HG02763 (cell line): ENCODE data around the gene ZNF618.

Experiments
- ATAC-seq: cut with Tn5 transposase; IDR thresholded peaks from one replicate; pipeline ENCODE4 v1.9.1; 2021; ENCODE audit warnings: mild to moderate bottlenecking, moderate library complexity; ENCODE audit not compliant: unreplicated experiment

Gene ZNF618

GRCh38 chr9:114014044-114014443 is 137.9 kb downstream of the ZNF618 start:
- no peak for ATAC-seq

- no peak for ATAC-seq
Measured at GRCh38 chr9:114015607-114016006, 139.5 kb downstream of the ZNF618 start.

DNA sequence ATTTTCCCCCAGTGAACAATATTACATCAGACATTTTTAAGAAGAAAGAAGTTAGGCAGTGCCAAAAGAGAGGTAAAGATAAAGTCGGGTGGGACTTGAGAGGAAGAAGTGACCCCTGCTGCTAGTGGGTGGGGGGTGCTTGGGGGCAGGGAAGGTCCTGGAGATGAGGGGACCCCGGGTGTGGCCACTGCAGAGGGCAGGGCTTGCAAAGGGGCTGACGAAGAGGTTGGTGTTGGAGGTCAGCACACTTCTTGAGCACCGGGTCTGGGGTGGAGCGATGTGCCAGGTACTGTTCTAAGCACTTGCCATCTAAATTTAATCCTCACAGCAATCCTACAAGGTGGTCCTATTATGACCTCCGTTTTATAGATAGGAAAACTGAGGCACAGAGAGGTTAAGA is 140.0 kb downstream of the ZNF618 start:
- no peak for ATAC-seq

- ATAC-seq = no peak
Measured at GRCh38 chr9:114016629-114017423, 140.7 kb downstream of the ZNF618 start.

DNA sequence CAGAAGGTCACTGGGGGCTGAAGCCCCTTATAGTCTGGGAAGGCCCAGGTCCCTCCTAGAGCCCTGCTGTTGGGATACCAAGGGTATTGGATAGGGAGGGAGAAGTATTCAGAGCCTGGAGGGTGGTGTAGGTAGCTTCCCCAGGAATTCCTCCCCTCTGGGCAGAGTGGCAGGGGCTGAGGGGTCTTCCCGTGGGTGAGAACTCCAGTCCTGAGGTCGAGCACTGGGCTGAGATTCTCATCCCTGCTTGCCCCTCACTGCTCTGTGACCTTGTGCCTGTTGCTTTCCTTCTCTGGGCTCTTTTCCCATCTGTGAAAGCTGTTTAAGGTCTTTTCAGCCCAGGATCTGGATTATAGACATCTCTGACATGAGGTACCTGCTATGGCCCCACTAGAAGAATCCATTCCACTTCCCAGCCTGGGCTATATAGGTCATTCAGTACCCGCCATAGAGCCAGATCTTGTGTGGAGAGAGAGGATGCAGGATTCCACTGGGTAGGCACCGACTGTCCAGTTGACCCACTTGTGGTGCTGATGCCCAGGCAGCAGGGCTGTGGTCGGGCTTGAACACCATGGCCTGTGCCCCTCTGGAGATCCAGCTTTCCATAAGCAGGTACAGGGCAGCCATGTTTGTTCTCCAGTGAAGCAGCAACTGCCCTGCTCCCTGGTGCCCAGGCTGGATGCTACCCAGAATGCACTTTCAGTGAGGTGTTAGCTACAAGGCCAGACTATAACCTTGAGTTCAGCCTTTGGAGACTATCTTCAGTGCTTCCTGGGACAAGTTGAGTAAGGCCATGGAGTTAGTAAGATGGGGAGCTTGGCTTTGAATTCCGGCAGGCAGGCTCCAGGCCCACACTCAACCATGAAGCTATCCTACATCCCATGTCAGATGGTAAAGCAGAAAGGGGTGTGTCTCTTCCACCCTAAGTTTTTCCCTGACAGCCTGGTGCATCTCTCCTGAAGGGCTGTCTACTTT is 141.9 kb downstream of the ZNF618 start:
- no peak for ATAC-seq

DNA sequence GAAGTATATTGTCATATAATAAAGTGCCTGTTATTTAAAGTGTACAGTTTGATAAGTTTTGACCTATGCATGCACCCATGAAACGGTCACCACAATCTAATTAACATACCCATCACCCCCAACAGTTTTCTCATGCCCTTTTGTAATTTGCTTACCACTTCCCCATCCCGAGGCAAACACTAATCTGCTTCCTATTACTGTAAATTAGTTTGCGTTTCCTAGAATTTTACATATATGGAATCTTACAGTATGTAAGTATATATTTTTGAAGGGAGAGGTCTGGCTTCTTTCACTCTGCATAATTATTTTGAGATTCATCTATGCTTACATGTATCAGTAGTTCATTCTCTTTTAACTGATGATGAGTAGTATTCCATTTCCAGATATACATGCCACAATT is 145.5 kb downstream of the ZNF618 start:
- ATAC-seq = no peak

DNA sequence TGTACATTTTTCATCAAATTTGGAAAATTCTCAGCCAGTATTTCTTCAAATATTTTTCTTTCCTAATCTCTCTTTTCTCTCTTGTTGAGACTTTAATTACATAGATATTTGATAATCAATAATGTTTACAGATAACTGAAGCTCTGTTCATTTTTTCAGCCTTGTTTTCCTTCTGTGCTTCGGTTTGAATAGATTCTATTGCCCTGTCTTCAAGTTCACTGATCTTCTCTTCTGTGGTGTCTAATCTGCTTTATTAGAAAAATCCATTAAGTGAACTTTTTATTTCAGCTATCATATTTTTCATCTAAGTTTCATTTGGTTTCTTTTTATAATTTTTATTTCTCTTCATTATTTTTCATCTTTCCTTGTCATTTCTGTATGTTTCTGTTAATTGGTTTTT is 147.9 kb downstream of the ZNF618 start:
- no peak for ATAC-seq

DNA sequence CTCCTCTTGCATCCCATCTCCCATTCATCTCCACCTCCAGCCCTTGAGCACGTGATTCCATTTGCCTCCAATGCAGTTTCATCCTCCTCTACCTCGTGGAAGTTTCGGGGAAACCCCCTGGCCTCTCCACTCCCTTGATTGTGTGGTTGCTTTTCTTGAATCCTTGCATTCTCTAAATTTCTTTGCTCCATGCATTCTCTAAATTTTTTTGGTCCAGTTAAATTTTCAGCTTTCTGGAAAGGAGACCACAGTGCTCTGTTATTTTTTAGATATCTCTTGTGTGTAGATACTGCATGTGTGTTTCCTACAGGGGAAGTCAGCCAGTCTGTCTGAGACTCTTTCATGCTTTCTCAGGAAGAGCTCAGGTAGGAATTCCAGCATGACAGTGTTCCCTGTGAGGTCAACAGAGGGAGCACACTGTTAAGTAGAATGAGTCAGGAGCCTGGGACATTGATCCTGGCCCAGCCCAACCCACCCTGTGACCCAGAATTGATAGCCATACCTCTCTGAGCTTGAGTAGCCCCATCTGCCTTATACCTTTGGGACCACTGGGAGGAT is 149.2 kb downstream of the ZNF618 start:
- ATAC-seq = no peak

DNA sequence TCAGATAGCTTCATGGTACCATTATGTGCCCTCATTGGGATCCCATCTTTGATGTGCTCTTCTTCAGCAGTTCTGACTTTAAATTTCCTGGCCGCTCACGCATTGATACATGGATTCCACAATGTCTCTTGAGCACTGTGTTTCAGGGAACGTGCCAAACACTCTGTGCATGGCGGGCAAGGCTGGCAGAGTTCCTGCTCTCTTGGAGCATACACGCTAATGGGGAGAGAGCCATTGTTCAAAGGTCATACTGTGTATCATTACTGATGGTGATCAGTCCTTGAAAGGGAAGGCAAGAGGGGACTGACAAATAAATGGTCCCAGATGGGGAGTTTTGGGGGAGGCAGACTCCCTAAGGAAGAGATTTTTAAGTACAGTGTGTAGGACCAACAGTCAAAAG is 149.7 kb downstream of the ZNF618 start:
- ATAC-seq = no peak

- ATAC-seq = no peak
Measured at GRCh38 chr9:114026335-114026734, 150.2 kb downstream of the ZNF618 start.

- ATAC-seq = no peak
Measured at GRCh38 chr9:114027159-114027862, 151.2 kb downstream of the ZNF618 start.

DNA sequence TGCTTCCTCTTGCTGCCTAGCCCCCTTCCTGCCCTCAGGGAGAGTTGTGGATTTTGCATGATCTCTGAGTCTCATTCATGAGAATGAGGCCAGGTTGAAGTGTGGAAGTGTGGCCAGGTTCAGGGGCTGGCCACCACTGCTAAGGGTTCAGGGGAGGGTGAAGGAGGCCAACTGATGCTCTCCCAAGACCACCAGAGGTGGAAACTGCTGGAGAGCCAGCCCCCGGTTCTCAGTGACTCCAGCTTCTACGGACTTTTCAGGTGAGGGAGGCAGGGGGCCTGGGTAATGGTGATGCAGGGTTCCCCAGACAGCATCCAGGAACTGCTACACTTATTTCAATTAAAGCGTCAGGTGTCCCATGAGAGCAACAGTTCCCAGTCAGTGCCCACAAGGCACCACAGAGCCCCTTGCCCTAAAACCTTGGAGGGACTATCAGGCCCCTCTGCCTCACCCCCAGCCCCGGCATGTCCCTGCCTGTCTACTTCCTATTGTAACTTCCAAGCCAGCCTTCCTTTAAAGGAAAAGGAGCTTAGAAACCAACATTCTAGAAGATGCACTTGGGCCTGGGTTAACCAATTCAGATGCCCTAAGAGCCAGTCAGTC is 151.9 kb downstream of the ZNF618 start:
- no peak for ATAC-seq

DNA sequence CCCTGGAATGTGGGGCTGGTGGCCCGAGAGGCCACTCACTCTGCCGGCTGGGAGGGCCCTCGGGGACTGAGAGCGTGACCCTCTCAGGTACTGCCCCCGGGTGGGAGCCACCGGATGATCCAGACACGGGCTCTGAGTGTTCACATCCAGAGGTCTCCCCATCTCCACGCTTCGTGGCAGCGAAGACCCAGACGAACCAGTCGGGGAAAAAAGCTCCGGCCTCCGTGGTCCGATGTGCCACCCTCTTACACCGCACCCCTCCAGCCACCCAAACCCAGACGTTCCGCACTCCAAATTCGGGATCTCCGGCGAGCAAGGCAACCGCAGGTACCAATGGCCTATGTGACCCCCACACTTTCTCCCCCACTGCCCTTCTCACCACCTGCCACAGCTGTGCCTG is 152.5 kb downstream of the ZNF618 start:
- no peak for ATAC-seq

DNA sequence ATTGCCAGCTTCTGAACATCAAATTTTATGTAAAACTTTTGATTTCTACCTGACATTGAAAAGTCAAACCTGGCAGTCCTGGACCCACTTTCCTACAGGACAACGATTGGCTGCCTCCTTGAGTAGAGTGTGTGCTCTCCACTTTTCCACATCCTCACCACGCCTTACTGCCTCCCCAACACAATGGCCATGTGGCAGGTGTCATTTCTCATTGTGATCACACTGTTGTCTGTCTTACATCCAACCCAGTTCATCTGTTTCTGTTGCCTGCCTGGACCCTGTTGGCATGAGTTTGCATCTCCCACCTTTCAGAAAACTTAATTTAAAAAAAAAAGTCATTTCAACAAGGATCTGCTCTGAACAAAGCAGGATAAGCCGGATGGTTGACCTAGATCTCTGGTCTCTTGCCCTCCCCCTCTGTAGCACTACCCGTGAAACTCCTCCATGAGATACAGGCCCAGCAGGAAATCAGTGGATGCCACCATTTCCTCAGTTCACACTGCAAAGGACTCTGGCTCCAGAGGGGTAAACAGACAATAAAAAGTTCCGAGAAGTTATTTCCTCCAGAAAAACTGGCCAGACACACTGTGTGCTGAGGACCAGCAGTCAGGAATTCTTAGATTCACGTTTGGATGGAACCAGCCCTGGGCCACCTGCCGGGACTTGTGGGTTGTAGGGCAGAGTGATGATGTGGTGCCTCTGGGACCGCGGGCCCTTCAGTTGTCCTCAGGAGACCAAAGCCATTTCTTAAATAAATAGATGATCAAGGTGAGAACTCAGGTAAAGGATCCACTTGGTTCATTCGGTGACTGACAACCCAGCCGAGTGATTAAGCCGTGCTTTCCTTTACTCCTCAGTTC is 153.4 kb downstream of the ZNF618 start:
- ATAC-seq = no peak

DNA sequence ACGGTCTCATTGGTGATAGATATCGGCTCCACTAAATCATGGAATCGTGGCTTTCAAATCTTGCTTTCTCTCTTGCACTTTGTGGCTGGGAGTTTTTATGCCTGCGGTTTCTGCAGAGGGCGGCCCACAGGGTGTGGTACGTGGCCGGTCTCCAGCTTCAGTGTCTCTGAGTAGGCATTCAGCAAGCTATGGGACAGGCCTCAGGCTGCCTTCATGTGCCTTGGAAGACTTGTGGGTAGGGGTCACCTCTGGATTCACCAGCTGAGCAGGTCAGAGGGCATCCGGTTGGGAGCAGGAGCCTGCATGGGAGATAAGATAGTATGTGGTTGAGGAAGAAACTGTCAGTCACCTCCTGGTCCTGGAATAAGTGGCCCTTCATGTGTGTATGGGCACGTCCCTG is 154.3 kb downstream of the ZNF618 start:
- no peak for ATAC-seq

DNA sequence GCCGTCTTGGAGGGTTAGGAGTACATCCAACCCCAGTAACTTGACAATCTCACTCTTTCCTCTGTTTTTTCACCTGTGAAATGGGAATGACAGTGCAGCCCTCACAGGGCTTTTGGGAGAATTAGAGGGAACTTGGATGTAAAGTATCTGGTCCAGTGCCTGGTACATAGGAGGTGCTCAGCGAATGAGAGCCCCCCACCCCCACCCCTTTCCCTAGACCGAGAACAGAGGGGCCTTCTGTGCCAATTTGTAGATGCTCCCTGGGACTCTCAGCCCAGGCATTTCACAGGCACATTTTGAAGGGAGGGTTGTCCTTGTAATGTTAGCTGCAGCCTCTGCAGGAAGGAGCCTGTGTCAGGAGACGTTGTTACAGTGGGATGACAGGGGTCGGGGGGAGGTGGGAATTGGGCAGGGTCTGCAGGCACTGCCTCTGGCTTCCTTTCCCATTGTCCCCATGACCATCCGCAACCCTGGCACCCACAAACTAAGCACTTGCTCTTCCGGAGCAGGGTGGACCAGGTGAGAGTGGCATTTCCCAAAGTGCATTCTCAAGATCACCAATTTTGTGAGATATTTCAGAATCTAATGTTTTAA is 155.0 kb downstream of the ZNF618 start:
- no peak for ATAC-seq

- no peak for ATAC-seq
Measured at GRCh38 chr9:114031948-114032840, 156.1 kb downstream of the ZNF618 start.

DNA sequence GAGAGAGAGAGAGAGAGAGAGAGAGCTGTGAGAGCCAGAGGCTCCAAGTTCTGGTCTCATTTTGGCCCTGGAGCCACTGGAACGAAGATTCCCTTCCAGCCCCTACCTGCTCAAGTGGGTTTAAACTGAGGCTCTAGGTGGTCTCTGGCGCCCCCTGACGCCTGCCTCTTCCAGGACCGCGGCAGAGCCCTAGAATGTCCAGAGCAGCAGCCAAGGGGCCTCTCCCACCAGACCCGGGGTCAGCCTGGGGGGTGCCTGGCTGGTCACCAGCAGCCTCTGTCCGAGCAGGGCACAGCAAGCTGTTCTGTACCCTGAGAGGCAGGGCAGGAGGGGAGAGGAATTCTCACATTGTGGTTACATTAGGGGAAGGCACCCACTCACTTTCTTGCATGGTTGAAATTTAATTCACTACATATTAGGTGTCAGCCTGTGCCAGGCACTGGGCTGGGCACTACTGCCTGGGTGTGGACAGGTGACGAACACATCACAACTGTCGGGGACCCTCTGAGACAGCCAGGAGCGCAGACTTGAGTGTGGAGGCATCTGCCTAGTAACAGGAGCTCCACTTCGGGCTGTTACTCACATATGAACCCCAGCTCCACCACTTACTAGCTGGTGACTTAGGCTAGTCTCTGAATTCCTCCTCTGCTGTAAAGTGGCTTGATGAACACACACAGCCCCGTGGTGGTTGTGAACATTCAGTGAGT is 157.4 kb downstream of the ZNF618 start:
- no peak for ATAC-seq
